HCT116 (cell line): ENCODE measurements around the gene SSX2IP.

ENCODE experiments used
- RAD21 ChIP-seq: IDR thresholded peaks from 2 replicates; pipeline ENCODE4 v1.6.1; 2012; ENCODE audit warnings: low read depth, mild to moderate bottlenecking
- YY1 ChIP-seq: IDR thresholded peaks from 2 replicates; pipeline ENCODE4 v1.6.1; 2011; ENCODE audit warnings: low read length, low read depth, moderate library complexity, mild to moderate bottlenecking; ENCODE audit not compliant: insufficient replicate concordance; ENCODE audit errors: extremely low read depth
- TF ChIP-seq, protein P1 (sequence below), 3 experiments: fragments of 200-600 bp in 1 of 3; sonication (generic) in 1 of 3; IDR thresholded peaks in 2 of 3; conservative IDR thresholded peaks in 1 of 3; 2 replicates each; pipeline ENCODE4 v1.5.1; 2012 to 2017; ENCODE audit warnings: low read depth in 2 of 3, low read length in 2 of 3, antibody characterized with exemption in 1 of 3, borderline replicate concordance in 1 of 3, control low read depth in 1 of 3, mild to moderate bottlenecking in 1 of 3, mixed read lengths in 1 of 3, mixed run types in 1 of 3, moderate library complexity in 1 of 3; ENCODE audit not compliant: insufficient read depth in 1 of 3

GRCh38 chr1:84600796-84601195, 89.5 kb downstream of the SSX2IP start:
- TF ChIP-seq, protein P1, sequence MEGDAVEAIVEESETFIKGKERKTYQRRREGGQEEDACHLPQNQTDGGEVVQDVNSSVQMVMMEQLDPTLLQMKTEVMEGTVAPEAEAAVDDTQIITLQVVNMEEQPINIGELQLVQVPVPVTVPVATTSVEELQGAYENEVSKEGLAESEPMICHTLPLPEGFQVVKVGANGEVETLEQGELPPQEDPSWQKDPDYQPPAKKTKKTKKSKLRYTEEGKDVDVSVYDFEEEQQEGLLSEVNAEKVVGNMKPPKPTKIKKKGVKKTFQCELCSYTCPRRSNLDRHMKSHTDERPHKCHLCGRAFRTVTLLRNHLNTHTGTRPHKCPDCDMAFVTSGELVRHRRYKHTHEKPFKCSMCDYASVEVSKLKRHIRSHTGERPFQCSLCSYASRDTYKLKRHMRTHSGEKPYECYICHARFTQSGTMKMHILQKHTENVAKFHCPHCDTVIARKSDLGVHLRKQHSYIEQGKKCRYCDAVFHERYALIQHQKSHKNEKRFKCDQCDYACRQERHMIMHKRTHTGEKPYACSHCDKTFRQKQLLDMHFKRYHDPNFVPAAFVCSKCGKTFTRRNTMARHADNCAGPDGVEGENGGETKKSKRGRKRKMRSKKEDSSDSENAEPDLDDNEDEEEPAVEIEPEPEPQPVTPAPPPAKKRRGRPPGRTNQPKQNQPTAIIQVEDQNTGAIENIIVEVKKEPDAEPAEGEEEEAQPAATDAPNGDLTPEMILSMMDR (IDR thresholded peaks at IDR 0.05 in 2 of 3, conservative IDR thresholded peaks at IDR 0.05 in 1 of 3; ENCODE audit: borderline replicate concordance in 1 of 3, insufficient read depth in 1 of 3, low read depth in 2 of 3, low read length in 2 of 3) = no peak
- no peak for TF ChIP-seq YY1
- no peak for TF ChIP-seq RAD21
